Kidney (tissue), 14 donors: Measurements from ENCODE around the gene LAPTM5. TPM values are rescaled to one million over a fixed set of nuclear protein-coding genes. Genes with fewer than 3 reads are reported as not detected.
A peak's percentile ranks its signal among the peaks of the same experiment; 100 is the strongest.

ENCODE experiments used
- DNase-seq, 5 donors: peaks; one replicate each; pipeline ENCODE4 v3.0.0-alpha.2; 2013 to 2020
- FAIRE-seq: peaks from 2 replicates; lab custom pipeline; 2012; peaks lifted over from hg19 to GRCh38; lab: Jason Lieb, UNC
- H3K27ac ChIP-seq, 2 donors: one replicate each; pipeline ENCODE4 v1.7.0; 2013; ENCODE audit warnings: low read depth in 2 of 2, low read length in 2 of 2, inconsistent platforms in 1 of 2
- H3K27me3 ChIP-seq: one replicate; pipeline ENCODE4 v1.7.1; 2013; ENCODE audit warnings: low read length, inconsistent platforms; ENCODE audit not compliant: control insufficient read depth, insufficient read depth
- H3K36me3 ChIP-seq, 3 donors: one replicate each; pipeline versions ENCODE4 v1.7.0 to v1.7.1; 2013; ENCODE audit warnings: low read length in 3 of 3, control low read depth in 1 of 3, inconsistent platforms in 1 of 3; ENCODE audit not compliant: insufficient read depth in 3 of 3, control insufficient read depth in 2 of 3
- H3K4me1 ChIP-seq, 3 donors: one replicate each; pipeline versions ENCODE4 v1.7.0 to v1.7.1; 2013; ENCODE audit warnings: low read length in 3 of 3, inconsistent platforms in 1 of 3, low read depth in 1 of 3; ENCODE audit not compliant: control insufficient read depth in 2 of 3, insufficient read depth in 2 of 3
- H3K4me3 ChIP-seq, 3 donors: one replicate each; pipeline versions ENCODE4 v1.7.0 to v1.8.1; 2013; ENCODE audit warnings: low read length in 3 of 3, control low read depth in 1 of 3, inconsistent platforms in 1 of 3
- H3K9ac ChIP-seq, 3 donors: one replicate each; pipeline versions ENCODE4 v1.7.0 to v1.7.1; 2013; ENCODE audit warnings: low read length in 3 of 3, control low read depth in 1 of 3, inconsistent platforms in 1 of 3
- H3K9me3 ChIP-seq, 3 donors: one replicate each; pipeline versions ENCODE4 v1.7.0 to v1.7.1; 2013; ENCODE audit warnings: low read length in 3 of 3, control low read depth in 1 of 3, inconsistent platforms in 1 of 3; ENCODE audit not compliant: control insufficient read depth in 2 of 3, insufficient read depth in 1 of 3
- intact Hi-C: fragments of 100-400 bp; cut with DNase I; formaldehyde crosslinking; loops from one replicate; pipeline ENCODE4 v1.11.1; 2022
- polyA plus RNA-seq: library from polyadenylated mRNA; stranded (reverse); fragments of 350-450 nt; fragmentation: Illumina TruSeq; extraction: RNeasy Lipid Tissue Mini Kit (QIAGEN cat#74804); gene quantifications from one replicate; pipeline ENCODE4 v1.2.3, GENCODE V29; 2014; ENCODE audit warnings: low read depth, low replicate concordance; ENCODE audit not compliant: insufficient read depth
- total RNA-seq: library from RNA; stranded (reverse); fragmentation: NEBNext Ultra II Directional; extraction: Animal tissue kit (Norgen Biotek cat#: 25700); gene quantifications from one replicate; pipeline ENCODE4 v1.2.1, GENCODE V29; 2021
- TF ChIP-seq, protein P1 (sequence below): IDR thresholded peaks from 3 replicates; pipeline ENCODE4 v1.5.1; 2012; ENCODE audit warnings: mild to moderate bottlenecking, moderate library complexity, borderline replicate concordance; ENCODE audit not compliant: insufficient read depth; ENCODE audit errors: extremely low read depth
- donor health status: control.
- donor health status: control.
- donor health status: control.
- donor health status: control.
- donor health status: control.
- donor health status: DM: yes; HTN: yes; CAD: no.
- donor health status: Normal renal cell carcinoma (clear cell type).

Gene LAPTM5
- total and polyA plus RNA-seq, 2 donors from 2014 or later: 23.5 to 108 TPM

DNA sequence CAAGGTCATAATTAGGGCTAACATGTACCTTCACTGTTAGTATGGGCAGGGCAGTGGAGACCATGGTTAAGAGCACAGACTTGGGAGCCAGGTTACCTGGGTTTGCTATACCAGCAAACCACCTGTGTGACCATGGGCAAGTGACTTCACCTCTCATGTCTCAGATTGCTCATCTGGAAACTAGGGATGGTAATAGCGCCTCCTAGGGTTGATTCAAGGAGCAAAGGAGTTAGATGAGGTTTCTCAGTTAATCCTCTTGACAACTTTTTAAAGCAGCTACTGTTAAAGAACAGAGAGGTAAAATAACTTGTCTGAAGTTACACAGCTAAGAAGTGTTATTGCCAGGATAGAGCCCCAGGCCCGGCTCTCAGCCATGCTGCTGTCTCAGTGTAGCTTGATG is 33.4 kb downstream of the LAPTM5 start:
- Histone ChIP-seq H3K4me1 (peaks cover 0 to 6% (median 5%) of the 10 kb centered on the region in 3 donors), H3K27me3 (no peaks in the 10 kb centered on the region), H3K36me3 (no peaks in the 10 kb centered on the region), H3K4me3 (no peak overlapping the region), H3K9me3 (no peaks in the 10 kb centered on the region), H3K27ac (no peak overlapping the region), H3K9ac (no peak overlapping the region)
- intact Hi-C loops: loop anchor here (5.0 kb wide), 1 partner anchor 53 kb away; no protein-coding TSS in a partner anchor
- TF ChIP-seq, protein P1, sequence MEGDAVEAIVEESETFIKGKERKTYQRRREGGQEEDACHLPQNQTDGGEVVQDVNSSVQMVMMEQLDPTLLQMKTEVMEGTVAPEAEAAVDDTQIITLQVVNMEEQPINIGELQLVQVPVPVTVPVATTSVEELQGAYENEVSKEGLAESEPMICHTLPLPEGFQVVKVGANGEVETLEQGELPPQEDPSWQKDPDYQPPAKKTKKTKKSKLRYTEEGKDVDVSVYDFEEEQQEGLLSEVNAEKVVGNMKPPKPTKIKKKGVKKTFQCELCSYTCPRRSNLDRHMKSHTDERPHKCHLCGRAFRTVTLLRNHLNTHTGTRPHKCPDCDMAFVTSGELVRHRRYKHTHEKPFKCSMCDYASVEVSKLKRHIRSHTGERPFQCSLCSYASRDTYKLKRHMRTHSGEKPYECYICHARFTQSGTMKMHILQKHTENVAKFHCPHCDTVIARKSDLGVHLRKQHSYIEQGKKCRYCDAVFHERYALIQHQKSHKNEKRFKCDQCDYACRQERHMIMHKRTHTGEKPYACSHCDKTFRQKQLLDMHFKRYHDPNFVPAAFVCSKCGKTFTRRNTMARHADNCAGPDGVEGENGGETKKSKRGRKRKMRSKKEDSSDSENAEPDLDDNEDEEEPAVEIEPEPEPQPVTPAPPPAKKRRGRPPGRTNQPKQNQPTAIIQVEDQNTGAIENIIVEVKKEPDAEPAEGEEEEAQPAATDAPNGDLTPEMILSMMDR: no peak
- no peak for FAIRE-seq
- DNase-seq: no peak

DNA sequence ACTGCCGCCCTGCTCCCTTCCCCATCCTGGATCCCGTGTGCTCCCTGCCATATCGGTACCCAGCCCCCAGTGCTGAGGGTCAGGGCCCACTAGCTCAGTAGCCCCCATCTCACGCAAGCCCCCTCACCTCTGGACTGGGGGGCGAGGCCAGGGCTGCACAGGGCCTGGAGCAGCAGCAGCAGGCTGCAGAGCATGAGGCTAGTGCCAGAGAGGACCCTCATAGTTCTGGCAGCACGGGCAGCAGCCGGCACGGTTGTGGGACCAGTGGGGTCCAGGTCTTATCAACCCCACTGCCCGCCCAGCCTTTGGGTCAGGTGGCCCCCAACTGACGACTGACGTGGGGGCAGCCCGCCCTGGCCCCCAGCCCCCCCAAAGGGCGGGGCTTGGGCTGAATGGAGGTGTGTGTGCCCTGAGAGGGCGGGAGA is 34.2 kb downstream of the LAPTM5 start, which contains the start of gene MATN1:
Gene MATN1, minus strand, starts transcription at position 255 of the 425 bp plus-strand sequence. Its CDS starts 34 bp downstream, at position 221.
- intact Hi-C loops: loop anchor here (5.0 kb wide), 1 partner anchor 54 kb away; no protein-coding TSS in a partner anchor
- Histone ChIP-seq H3K36me3 (no peaks in the 10 kb centered on the region), H3K4me1 (peaks cover 0 to 9% (median 8%) of the 10 kb centered on the region in 3 donors), H3K9me3 (no peaks in the 10 kb centered on the region), H3K9ac (no peak within 1 kb of the TSS), H3K27ac (no peak within 1 kb of the TSS), H3K27me3 (no peaks in the 10 kb centered on the region), H3K4me3 (no peak within 1 kb of the TSS)
- FAIRE-seq (no peak), DNase-seq (peak in 1 of 5 donors; percentile 52)
- TF ChIP-seq, protein P1: no peak

DNA sequence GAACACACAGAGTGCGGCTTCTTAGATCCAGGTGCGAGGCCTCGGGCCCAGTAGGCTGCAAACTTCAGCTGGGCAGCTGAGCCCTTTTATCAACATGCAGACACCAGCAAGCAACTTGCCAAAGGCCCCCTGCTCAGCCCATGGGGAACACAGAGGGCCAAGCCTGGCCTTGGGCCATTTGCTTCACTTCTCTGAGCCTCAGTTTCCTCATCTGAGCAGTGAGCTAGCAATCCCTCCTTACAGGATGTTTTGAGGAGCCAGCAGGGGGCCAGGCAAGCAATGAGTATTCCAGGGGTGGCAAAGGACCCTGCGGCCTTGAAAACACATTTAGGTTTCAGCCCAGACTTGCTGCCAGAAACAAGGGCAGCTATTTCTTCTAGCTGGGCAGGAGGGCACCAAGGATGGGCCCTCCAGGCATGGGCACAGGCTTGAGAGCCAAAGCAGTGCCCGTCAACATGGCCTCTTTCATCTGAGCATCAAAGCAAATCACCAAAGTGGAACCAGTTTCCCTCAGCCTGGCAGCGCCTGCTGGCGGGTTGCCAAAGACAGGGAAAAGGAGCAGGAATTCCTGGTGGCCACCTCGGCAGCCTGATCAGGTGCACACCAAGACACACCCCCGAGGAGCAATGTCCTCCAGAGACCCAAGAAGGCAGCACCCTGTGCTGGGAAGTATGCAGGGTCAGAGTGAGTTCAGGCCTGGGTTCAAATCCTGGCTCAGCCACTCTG is 35.6 kb downstream of the LAPTM5 start:
- TF ChIP-seq, protein P1: no peak
- FAIRE-seq (no peak), DNase-seq (peak; percentile 81 to 94 (median 87))
- no peak overlapping the region for H3K27ac ChIP-seq
- H3K27me3 ChIP-seq: no peaks in the 10 kb centered on the region
- H3K9me3 ChIP-seq: no peaks in the 10 kb centered on the region
- no peak overlapping the region for H3K4me3 ChIP-seq
- H3K9ac ChIP-seq: no peak overlapping the region
- intact Hi-C loops: loop anchor here (5.0 kb wide), 1 partner anchor 55 kb away; no protein-coding TSS in a partner anchor
- peaks cover 0 to 9% (median 8%) of the 10 kb centered on the region in 3 donors for H3K4me1 ChIP-seq
- H3K36me3 ChIP-seq: no peaks in the 10 kb centered on the region
